Measurements from ENCODE around the gene ZNF385B.

DNA sequence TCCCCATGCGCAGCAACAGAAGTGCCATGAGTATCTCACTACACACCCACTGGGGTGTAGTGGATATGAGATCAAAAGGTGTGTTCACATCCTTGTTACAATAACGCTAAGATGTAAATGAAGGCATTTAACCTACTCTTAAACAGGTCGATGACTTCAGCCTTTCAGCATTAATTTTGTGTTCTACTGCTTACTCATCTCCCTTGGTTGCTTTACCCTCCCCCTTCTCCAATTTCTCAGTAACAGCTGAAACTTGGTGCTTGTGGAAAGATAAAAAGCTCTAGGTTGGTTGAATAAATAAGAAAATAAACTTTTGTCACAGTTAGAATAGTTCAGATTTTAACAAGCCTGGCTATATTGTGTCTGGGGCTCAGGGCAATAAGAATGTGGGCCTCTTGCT, 449.3 kb downstream of the ZNF385B start:
- TF ChIP-seq, protein P1, sequence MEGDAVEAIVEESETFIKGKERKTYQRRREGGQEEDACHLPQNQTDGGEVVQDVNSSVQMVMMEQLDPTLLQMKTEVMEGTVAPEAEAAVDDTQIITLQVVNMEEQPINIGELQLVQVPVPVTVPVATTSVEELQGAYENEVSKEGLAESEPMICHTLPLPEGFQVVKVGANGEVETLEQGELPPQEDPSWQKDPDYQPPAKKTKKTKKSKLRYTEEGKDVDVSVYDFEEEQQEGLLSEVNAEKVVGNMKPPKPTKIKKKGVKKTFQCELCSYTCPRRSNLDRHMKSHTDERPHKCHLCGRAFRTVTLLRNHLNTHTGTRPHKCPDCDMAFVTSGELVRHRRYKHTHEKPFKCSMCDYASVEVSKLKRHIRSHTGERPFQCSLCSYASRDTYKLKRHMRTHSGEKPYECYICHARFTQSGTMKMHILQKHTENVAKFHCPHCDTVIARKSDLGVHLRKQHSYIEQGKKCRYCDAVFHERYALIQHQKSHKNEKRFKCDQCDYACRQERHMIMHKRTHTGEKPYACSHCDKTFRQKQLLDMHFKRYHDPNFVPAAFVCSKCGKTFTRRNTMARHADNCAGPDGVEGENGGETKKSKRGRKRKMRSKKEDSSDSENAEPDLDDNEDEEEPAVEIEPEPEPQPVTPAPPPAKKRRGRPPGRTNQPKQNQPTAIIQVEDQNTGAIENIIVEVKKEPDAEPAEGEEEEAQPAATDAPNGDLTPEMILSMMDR (IDR thresholded peaks at IDR 0.05; ENCODE audit: insufficient read depth, low read length, poor library complexity, severe bottlenecking), result no peak
- no peak for TF ChIP-seq EZH2phosphoT487 (conservative IDR thresholded peaks at IDR 0.05; ENCODE audit: low read length)
